NCI-H446 (cell line): ENCODE results near the gene SLC7A7.
"Not testable (repeated sequence)": the region's sequence is repeated elsewhere in the genome, so short reads cannot be mapped to it uniquely, and the experiment has no call there.

Experiments used
- DNase-seq, 2 experiments: peaks; one replicate each; lab custom pipeline; 2025; lab: John Stamatoyannopoulos, UW

The SLC7A7 gene

DNA sequence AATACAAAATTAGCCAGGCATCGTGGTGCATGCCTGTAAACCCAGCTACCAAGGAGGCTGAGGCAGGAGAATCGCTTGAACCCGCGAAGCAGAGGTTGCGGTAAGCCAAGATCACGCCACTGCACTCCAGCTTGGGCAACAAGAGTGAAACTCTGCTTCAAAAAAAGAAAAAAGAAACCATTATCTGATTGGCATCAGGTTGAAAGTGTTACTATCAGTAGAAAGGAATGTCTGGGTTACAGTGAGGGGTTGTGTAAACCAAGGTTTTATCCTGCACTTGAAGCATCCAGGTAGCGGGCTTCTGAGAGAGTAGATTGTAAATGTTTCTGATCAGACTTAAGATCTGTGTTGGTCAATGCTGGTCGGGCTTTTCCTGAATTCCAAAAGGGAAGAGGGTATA is 62.8 kb downstream of the SLC7A7 start:
- DNase-seq, result no peak

DNA sequence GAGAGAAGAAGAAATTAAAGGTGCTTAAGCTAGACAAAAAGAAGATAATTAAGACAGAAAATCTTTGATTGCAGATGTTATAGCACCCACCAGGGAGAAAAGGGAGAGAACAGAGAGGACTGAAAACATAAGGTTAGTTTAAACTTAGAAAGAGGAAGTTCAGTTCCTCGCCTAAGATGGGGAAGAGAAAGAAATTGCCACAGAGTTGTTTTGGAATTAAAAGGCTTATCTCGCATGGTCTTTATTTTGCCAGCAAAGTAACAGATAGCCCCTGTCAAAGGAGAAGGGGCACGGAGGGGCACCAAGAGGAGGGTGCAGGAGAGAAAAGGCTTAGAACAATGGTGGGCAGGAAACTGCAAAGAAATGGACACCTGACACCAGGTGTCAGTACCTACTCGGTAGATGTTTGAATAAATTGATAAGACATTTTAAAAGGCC is 66.6 kb downstream of the SLC7A7 start:
- DNase-seq, result no peak

DNA sequence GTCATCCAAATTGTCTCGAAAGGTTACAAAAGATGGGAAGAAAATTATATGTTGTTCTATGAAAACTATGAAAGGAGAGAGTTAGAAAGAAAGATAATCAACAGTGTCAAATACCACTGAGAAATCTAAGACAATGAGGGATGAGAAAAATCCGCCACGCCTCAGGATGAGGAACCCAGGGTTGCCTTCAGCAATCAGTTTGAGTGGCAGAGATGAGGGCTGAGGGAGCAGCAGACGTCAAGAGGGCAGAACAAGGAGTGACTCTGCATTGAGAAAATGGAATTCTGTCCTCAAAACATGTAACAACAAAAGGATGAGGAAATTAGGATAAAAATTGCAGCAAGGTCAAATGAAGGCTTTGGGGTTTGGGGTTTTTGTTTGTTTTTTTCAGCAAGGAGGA is 67.0 kb downstream of the SLC7A7 start:
- no peak for DNase-seq

DNA sequence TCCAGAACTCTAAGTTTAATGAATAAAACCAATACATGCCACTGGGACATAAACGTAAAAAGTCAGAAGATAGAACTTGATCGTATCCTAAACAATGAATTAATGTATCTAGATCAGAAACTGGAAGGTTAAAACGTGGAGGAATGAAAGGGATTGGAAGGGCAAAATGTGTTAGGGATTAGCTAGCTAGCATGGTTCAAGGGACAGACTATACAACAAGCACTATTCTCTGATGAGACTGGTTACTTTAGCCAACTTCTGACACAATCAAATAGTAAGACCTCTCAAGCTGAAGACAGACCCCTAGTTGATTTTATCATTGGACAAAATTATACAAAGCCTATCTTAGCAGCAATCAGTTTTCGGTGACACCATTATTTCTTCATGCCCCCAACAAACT is 67.5 kb downstream of the SLC7A7 start:
- no peak for DNase-seq

DNA sequence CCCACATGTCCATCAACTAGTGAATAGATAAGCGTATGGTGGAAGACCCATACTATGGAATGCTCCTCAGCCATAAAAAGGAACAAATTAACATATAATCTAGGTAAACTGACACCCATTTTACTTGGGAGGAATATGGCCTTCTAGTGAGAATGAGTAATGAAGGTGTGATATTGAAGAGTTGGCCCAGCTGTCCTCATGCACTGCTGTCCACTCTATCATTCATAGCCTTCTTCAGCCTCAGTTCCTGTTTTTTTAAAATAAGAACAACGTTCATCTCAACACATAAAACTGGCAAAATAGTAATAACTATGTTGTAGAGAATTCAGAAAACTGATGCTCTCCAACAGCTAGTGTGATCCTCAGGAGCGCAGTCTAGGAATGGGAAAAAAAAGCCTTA is 75.2 kb downstream of the SLC7A7 start:
- no peak for DNase-seq

- DNase-seq, result no peak
Measured at GRCh38 chr14:22739423-22739822, 75.8 kb downstream of the SLC7A7 start.

GRCh38 chr14:22737052-22737451 is 78.2 kb downstream of the SLC7A7 start:
- DNase-seq, result no peak

GRCh38 chr14:22736384-22736783 is 78.9 kb downstream of the SLC7A7 start:
- DNase-seq, result not testable (repeated sequence)

DNA sequence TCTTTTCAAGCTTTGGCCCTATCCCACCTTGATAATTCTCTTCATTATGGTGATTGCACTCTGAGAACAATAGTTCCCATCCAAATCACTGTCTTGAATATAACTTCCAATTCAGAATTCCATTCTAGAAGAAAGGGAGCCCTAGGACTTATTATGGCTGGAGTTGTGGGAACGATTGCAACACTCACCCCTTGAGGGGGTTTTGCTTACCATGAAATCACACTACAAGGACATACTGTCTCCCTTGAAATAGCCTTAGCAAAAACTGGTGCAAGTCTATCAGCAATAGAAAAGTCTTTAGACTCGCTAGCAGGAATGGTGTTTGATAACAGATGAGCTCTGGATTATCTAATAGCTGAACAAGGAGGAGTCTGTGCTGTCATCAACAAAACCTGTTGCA is 80.1 kb downstream of the SLC7A7 start:
- DNase-seq, result no peak

- DNase-seq, result no peak
Measured at GRCh38 chr14:22733829-22734228, 81.4 kb downstream of the SLC7A7 start.

- not testable (repeated sequence) for DNase-seq
Measured at GRCh38 chr14:22732062-22732461, 83.2 kb downstream of the SLC7A7 start.

DNA sequence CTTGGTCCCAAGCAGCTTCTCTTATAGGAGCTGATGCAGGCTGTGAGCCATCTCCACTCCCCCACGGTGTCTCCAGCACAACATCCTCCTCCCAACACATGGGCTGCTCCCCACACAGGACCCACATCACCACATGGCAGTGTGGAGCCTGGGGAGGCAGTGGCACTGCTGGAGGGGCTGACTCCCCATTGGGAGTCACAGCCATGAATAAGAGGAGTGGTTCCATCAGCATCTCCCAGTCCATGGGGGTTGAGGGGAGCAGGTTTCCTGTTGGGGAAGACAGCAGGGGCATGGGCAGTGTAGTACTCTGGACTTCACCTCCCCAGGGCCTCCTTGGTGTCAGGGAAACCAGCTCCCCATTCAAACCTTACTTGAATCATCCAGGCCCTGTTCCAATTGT is 89.2 kb downstream of the SLC7A7 start:
- DNase-seq, result peak in 1 of 2 experiments; percentile 51

- not testable (repeated sequence) for DNase-seq
Measured at GRCh38 chr14:22725374-22725773, 89.9 kb downstream of the SLC7A7 start.

- DNase-seq, result not testable (repeated sequence)
Measured at GRCh38 chr14:22724847-22725246, 90.4 kb downstream of the SLC7A7 start.

GRCh38 chr14:22723815-22724214 is 91.4 kb downstream of the SLC7A7 start:
- no peak for DNase-seq
